GM12878 (cell line): ENCODE results near the gene TDRD9. TPM values are rescaled to one million over a fixed set of nuclear protein-coding genes. Genes with fewer than 3 reads are reported as not detected.

Experiments used
- ATAC-seq: fragments of 200-7000 bp; cut with Tn5 transposase; 3 replicates; pipeline ENCODE4 v1.9.1; 2020; ENCODE audit warnings: mild to moderate bottlenecking, moderate library complexity
- BruUV-seq: library from RNA; stranded (reverse); fragments of 400-500 nt; replicated peaks from 2 replicates; lab custom pipeline; 2021; lab: Mats Ljungman, UMichigan
- CTCF ChIA-PET: fragments of 300-600 bp; sonication (Branson Sonifier 250); formaldehyde crosslinking; extraction: SDS; loops from one replicate; lab custom pipeline; 2021; ENCODE audit warnings: inconsistent platforms; lab: Yijun Ruan, JAX
- POLR2A ChIA-PET: fragments of 350-600 bp; formaldehyde crosslinking; extraction: SDS; loops from one replicate; lab custom pipeline; 2021; ENCODE audit warnings: inconsistent platforms; lab: Charles Lee
- RAD21 ChIA-PET: fragments of 300-600 bp; sonication (Branson Sonifier 250); formaldehyde crosslinking; loops from one replicate; lab custom pipeline; 2023; ENCODE audit warnings: antibody characterized with exemption; ENCODE audit not compliant: unreplicated experiment; lab: Charles Lee
- SMC1A ChIA-PET: fragments of 300-600 bp; sonication (Branson Sonifier 250); formaldehyde crosslinking; loops from one replicate; lab custom pipeline; 2023; ENCODE audit not compliant: unreplicated experiment, uncharacterized antibody; lab: Charles Lee
- DNase-seq: peaks from one replicate; pipeline ENCODE4 v3.0.0-alpha.2; 2011; ENCODE audit warnings: low read depth, low spot score
- FAIRE-seq: peaks from 3 replicates; lab custom pipeline; 2011; peaks lifted over from hg19 to GRCh38; lab: Jason Lieb, UNC
- H2AFZ ChIP-seq: 2 replicates; pipeline ENCODE4 v1.6.0; 2011; ENCODE audit warnings: low read depth, low read length, control low read depth; ENCODE audit not compliant: control insufficient read depth
- H3K27ac ChIP-seq: 2 replicates; pipeline ENCODE4 v1.5.1; 2011; ENCODE audit warnings: control low read depth; ENCODE audit not compliant: control insufficient read depth, insufficient read depth
- H3K27me3 ChIP-seq, 2 experiments: replicated peaks in 1 of 2; 2 replicates each; pipeline versions ENCODE4 v1.6.0 to v1.6.1; 2011; ENCODE audit warnings: low read length in 1 of 2; ENCODE audit not compliant: control insufficient read depth in 2 of 2, insufficient read depth in 2 of 2
- H3K36me3 ChIP-seq, 2 experiments: 2 replicates each; pipeline ENCODE4 v1.5.1; 2011; ENCODE audit warnings: low read length in 1 of 2; ENCODE audit not compliant: control insufficient read depth in 2 of 2, insufficient read depth in 2 of 2
- H3K4me1 ChIP-seq: 2 replicates; pipeline ENCODE4 v1.6.1; 2011; ENCODE audit warnings: mild to moderate bottlenecking, low read length, moderate library complexity, mixed read lengths; ENCODE audit not compliant: control insufficient read depth, insufficient read depth
- H3K4me2 ChIP-seq: 2 replicates; pipeline ENCODE4 v1.6.0; 2011; ENCODE audit warnings: control low read depth; ENCODE audit not compliant: control insufficient read depth, insufficient read depth
- H3K4me3 ChIP-seq: fragments of 200-600 bp; sonication (generic); 2 replicates; pipeline ENCODE4 v1.5.1; 2016
- H3K79me2 ChIP-seq: 2 replicates; pipeline ENCODE4 v1.6.0; 2011; ENCODE audit warnings: low read length; ENCODE audit not compliant: control insufficient read depth, insufficient read depth
- H3K9ac ChIP-seq: 2 replicates; pipeline ENCODE4 v1.8.0; 2011; ENCODE audit warnings: low read length, control low read depth, mixed read lengths; ENCODE audit not compliant: control insufficient read depth, insufficient read depth
- H3K9me3 ChIP-seq: replicated peaks from 3 replicates; pipeline ENCODE4 v1.5.1; 2011; ENCODE audit warnings: mild to moderate bottlenecking, low read length; ENCODE audit not compliant: control insufficient read depth, insufficient read depth
- H4K20me1 ChIP-seq: 2 replicates; pipeline ENCODE4 v1.6.0; 2011; ENCODE audit not compliant: control insufficient read depth, insufficient read depth
- CBFB ChIP-seq: IDR thresholded peaks from 2 replicates; pipeline ENCODE4 v1.6.1; 2016; ENCODE audit warnings: antibody characterized with exemption, low read depth
- EZH2 ChIP-seq: IDR thresholded peaks from 2 replicates; pipeline ENCODE4 v1.6.1; 2012; ENCODE audit warnings: low read depth, mild to moderate bottlenecking, control low read depth, inconsistent platforms, low read length, borderline replicate concordance; ENCODE audit not compliant: control insufficient read depth
- FOXM1 ChIP-seq: IDR thresholded peaks from 2 replicates; pipeline ENCODE4 v1.6.1; 2012; ENCODE audit warnings: low read depth, mild to moderate bottlenecking, inconsistent platforms, low read length, moderate library complexity
- IRF5 ChIP-seq: fragments of 450-650 bp; IDR thresholded peaks from 2 replicates; pipeline ENCODE4 v1.6.1; 2017; ENCODE audit warnings: borderline replicate concordance
- JUND ChIP-seq: IDR thresholded peaks from 2 replicates; pipeline ENCODE4 v1.6.1; 2012; ENCODE audit warnings: low read depth, mild to moderate bottlenecking, low read length, improper control_type of control experiment, moderate library complexity
- MLLT1 ChIP-seq: fragments of 450-650 bp; IDR thresholded peaks from 2 replicates; pipeline ENCODE4 v1.6.1; 2016; ENCODE audit warnings: mild to moderate bottlenecking
- PBX3 ChIP-seq: IDR thresholded peaks from 2 replicates; pipeline ENCODE4 v1.6.1; 2011; ENCODE audit warnings: mild to moderate bottlenecking, low read depth, low read length, moderate library complexity; ENCODE audit not compliant: insufficient replicate concordance
- POLR2A ChIP-seq: IDR thresholded peaks from 2 replicates; pipeline ENCODE4 v1.6.1; 2011; ENCODE audit warnings: low read depth, mild to moderate bottlenecking, low read length
- RAD21 ChIP-seq: IDR thresholded peaks from 2 replicates; pipeline ENCODE4 v1.6.1; 2011; ENCODE audit warnings: mild to moderate bottlenecking, low read depth, low read length, moderate library complexity; ENCODE audit not compliant: insufficient read depth
- RBBP5 ChIP-seq: fragments of 200-600 bp; sonication (generic); conservative IDR thresholded peaks from 2 replicates; pipeline ENCODE4 v1.6.1; 2016
- SKIL ChIP-seq: fragments of 450-650 bp; IDR thresholded peaks from 2 replicates; pipeline ENCODE4 v1.6.1; 2017; ENCODE audit warnings: mild to moderate bottlenecking, low read depth, inconsistent platforms; ENCODE audit not compliant: poor library complexity, severe bottlenecking
- STAT3 ChIP-seq: IDR thresholded peaks from 2 replicates; pipeline ENCODE4 v1.6.1; 2011; ENCODE audit warnings: low read depth, low read length, improper control_type of control experiment
- YY1 ChIP-seq: IDR thresholded peaks from 2 replicates; pipeline ENCODE4 v1.6.1; 2011; ENCODE audit warnings: low read depth, mild to moderate bottlenecking, low read length
- ZBED1 ChIP-seq: IDR thresholded peaks from 2 replicates; pipeline ENCODE4 v1.6.1; 2016; ENCODE audit warnings: borderline replicate concordance
- WGBS: methylation state at CpG from one replicate; pipeline ENCODE4 v1.1.6; 2016; ENCODE audit warnings: low lambda C conversion rate; ENCODE audit not compliant: insufficient replicate concordance, insufficient coverage; ENCODE audit errors: missing lambda C conversion rate; 5-methylcytosine and 5-hydroxymethylcytosine counted together
- in situ Hi-C: fragments of 300-500 bp; cut with MboI; formaldehyde crosslinking; loops from 9 replicates; pipeline ENCODE4 v1.14.3; 2018; ENCODE audit warnings: mixed read lengths
- intact Hi-C: fragments of 100-400 bp; cut with micrococcal nuclease; formaldehyde crosslinking; loops from one replicate; pipeline ENCODE4 v1.14.2; 2022; ENCODE audit not compliant: unreplicated experiment
- polyA plus RNA-seq, 11 experiments: library from polyadenylated mRNA; depleted of rRNA in 4 of 11; unstranded in 6 of 11; stranded (reverse) in 5 of 11; fragments of >200 nt; fragmentation: Nextera tagmentation in 4 of 11; fragmentation: Illumina TruSeq in 1 of 11; extraction: Ambion mirVana in 4 of 11; extraction: Trizol in 1 of 11; gene quantifications; 1 replicate in 1 of 11; 2 replicates in 10 of 11; pipeline versions ENCODE4 v1.2.1 to v1.2.3, GENCODE V29; 2011 to 2016; ENCODE audit warnings: inconsistent platforms in 2 of 11, missing spikeins in 2 of 11, low read depth in 1 of 11
- total RNA-seq, 4 experiments: library from RNA; depleted of rRNA in 3 of 4; stranded (reverse); fragments of >200 nt in 3 of 4; fragmentation: Illumina TruSeq in 1 of 4; extraction: Trizol in 1 of 4; gene quantifications; 2 replicates each; pipeline versions ENCODE4 v1.2.1 to v1.2.3, GENCODE V29; 2013 to 2021

The TDRD9 gene
- total and polyA plus RNA-seq, 10 of the 15 experiments (the other 5 are each of a cell fraction or from before 2014, with no cell fraction given), result 0.12 TPM; not detected in 9

- FAIRE-seq (no peak), ATAC-seq (no peak), DNase-seq (no peak)
- Histone ChIP-seq H3K4me1 (no peaks in the 10 kb centered on the region), H3K4me3 (no peak overlapping the region), H3K4me2 (no peak overlapping the region), H3K79me2 (no peaks in the 10 kb centered on the region), H4K20me1 (no peaks in the 10 kb centered on the region), H3K9ac (no peak overlapping the region), H3K36me3 (no peaks in the 10 kb centered on the region), H3K27ac (no peak overlapping the region), H3K9me3 (no peaks in the 10 kb centered on the region), H2AFZ (no peak overlapping the region), H3K27me3 (no peaks in the 10 kb centered on the region)
- in situ Hi-C loops, result no loop called here
- no peak for TF ChIP-seq YY1
- no peak for TF ChIP-seq PBX3
- TF ChIP-seq SKIL, result no peak
- no peak for TF ChIP-seq MLLT1
- no peak for TF ChIP-seq ZBED1
- no peak for TF ChIP-seq POLR2A
- no peak for TF ChIP-seq RBBP5
- TF ChIP-seq CBFB, result no peak
- no peak for TF ChIP-seq FOXM1
- no peak for TF ChIP-seq STAT3
- no peak for TF ChIP-seq IRF5
- TF ChIP-seq RAD21, result no peak
- no peak for TF ChIP-seq EZH2
- TF ChIP-seq JUND, result no peak
- SMC1A ChIA-PET, result no interaction called here
- CTCF ChIA-PET, result no interaction called here
- RAD21 ChIA-PET, result no interaction called here
- intact Hi-C loops, result no loop called here
- WGBS, result 74% methylated on average over 18 of the region's 18 CpGs
- no TSS peak for BruUV-seq
- POLR2A ChIA-PET, result no interaction called here
These were observed 690 bp upstream of the TDRD9 start for GRCh38 chr14:103927566-103927965.
